DMS 273 treated with DMSO at 0.1 percent for 48 hours (cell line): Measurements from ENCODE around the gene APOL3.
"Not testable (repeated sequence)": the region's sequence is repeated elsewhere in the genome, so short reads cannot be mapped to it uniquely, and the experiment has no call there.

Experiments
- DNase-seq: peaks from one replicate; lab custom pipeline; 2025; lab: John Stamatoyannopoulos, UW

The APOL3 gene, protein sequence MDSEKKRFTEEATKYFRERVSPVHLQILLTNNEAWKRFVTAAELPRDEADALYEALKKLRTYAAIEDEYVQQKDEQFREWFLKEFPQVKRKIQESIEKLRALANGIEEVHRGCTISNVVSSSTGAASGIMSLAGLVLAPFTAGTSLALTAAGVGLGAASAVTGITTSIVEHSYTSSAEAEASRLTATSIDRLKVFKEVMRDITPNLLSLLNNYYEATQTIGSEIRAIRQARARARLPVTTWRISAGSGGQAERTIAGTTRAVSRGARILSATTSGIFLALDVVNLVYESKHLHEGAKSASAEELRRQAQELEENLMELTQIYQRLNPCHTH

DNA sequence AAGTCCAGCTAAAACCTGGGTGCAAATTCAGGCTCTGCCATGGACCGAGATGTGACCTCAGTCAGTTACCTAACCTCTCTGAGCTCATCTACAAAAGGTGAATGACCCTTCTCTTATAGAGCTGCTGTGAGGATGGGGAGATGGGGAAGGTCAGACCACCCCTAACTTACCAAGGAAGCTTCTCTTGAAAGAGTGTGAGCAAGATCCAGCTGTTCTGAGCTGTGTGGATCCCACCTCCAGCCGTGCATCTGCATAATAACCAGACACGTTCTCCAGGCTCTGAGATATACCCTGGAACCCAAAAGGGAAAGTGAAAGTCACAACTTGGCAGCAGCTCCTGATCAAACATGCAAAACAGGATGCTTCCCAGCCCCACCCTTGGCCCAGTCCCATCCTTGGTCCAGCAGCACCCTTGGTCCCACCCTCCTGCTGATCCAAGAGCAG, at the start of gene APOL3:
Gene APOL3, minus strand, starts transcription at position 257 of the 444 bp plus-strand sequence. CDS start 11,700 bp downstream, outside the sequence.
- no peak for DNase-seq

DNA sequence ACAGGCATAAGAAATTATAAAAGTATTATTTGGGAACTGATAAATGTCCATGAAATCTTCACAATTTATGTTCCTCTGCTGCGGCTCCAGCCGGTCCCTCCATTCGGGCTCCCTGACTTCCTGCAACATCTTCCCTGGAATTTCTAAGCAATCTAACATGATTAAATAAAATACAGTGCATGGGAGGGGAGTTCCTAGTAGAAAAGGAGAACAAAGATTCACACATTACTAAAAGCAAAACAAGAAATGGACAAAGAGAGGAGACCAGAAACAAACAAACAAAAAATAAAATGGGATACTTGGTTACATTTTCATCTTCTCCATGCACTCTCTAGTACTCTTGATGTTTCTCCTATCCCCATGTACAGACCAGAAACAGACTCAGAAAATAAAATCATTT, 49.7 kb upstream of the APOL3 start:
- DNase-seq: no peak

DNA sequence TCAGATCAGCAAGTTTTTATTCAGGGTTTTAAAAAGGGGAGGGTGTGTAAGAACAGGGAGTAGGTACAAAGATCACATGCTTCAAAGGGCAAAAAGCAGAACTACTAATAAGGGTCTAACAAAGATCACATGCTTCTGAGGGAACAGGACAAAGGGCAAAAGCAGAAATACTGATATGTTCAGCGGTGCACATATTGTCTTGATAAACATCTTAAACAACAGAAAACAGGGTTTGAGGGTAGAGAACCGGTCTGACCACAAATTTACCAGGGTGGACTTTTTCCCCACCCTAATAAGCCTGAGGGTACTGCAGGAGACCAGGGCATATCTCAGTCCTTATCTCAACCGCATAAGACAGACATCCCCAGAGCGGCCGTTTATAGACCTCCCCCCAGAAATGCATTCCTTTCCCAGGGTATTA, 48.9 kb upstream of the APOL3 start:
- not testable (repeated sequence) for DNase-seq

GRCh38 chr22:36208914-36209313, 48.4 kb upstream of the APOL3 start:
- DNase-seq: no peak

DNA sequence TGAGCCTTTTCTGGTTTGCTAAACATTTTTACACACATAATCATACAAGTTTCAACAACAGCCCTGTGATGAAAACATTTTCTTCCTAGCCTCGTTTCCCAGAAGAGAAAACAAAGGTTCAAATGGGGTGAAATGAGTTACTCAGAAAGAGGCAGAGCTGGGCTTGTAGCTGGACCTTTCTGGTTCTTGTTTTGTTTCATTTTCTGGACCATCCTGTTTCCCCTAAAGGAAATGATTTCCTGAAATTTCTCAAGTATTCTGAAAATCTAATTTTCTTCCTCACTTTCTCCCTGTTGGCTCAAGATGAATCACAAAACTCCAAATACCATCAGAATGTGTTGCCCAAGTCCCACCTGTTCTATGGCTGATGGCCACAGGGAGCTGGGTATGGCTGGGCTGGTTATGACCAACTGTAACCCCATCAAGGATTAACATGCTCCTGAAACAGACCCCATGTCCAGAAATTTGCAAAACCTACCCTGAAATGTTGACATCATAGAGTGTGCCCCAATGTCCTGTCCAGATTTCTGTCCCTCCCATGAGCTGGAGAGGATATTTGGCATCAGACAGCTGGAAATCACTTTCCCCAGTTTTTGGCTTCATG, 47.7 kb upstream of the APOL3 start:
- DNase-seq: no peak

DNA sequence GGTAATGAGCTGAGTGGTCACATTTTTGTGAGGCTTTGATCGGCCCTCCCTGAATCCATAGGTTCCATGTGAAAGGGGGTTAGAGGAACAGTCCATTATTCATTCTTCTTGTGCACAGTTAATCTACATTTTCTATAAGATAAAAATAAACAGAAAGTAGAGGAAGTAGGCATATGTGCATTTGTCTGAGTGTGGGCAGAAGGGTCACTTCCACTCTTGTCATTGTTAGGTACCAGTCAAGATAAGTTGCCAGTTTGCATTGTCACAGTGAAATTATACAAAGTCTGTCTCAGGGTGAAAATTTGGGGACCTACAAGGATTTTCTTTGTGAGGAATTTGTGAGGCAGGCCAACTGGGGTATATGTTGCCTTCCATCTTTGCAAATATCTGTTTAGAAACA, 45.7 kb upstream of the APOL3 start:
- no peak for DNase-seq

DNA sequence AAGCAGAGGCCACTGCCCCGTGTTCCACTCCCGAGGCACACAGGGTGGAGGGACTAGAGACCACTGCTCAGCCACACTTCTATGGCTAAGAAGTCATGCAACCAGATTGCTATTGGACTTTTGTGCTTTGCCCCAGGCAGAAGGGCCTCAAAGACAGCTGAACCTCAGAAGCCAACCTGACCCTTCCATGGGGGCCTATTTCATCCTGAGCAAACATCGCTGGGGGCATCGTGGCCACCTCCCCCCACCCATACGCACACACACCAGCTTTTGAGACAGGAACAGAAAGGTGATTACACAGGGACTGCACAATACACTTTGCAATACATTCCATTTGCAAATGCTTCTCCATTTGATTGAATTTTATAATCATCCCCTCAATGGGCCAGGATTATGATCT, 45.0 kb upstream of the APOL3 start:
- not testable (repeated sequence) for DNase-seq

GRCh38 chr22:36204632-36205015, 44.1 kb upstream of the APOL3 start:
- no peak for DNase-seq

- DNase-seq: no peak
These were observed 43.6 kb upstream of the APOL3 start for GRCh38 chr22:36204001-36204631.

- DNase-seq: not testable (repeated sequence)
These were observed 42.9 kb upstream of the APOL3 start for GRCh38 chr22:36203441-36203840.

DNA sequence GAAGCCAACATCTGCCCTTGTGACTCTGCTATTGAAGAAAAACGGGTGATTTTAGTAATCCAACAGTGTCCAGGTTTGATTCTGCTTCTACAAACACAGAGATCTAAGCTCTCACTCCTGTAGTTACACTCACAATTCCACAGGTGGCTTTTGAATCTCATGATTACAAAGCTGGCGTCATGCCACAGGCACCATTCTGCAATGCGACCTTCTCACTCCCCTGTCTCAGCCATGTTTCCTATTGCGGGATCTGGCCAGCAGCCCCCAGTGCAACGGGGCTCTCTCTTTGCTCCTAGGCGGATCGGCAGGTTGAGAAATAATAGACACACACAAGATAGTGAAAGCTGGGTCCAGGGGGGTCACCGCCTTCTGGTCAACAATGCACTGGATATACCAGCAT, 42.4 kb upstream of the APOL3 start:
- not testable (repeated sequence) for DNase-seq

GRCh38 chr22:36201630-36202319, 41.2 kb upstream of the APOL3 start, which contains the start of gene APOL4:
Gene APOL4 (minus strand): TSS chr22:36201809. CDS start chr22:36201734, 75 bp downstream.
- DNase-seq: no peak

GRCh38 chr22:36201025-36201424, 40.5 kb upstream of the APOL3 start:
- DNase-seq: not testable (repeated sequence)

DNA sequence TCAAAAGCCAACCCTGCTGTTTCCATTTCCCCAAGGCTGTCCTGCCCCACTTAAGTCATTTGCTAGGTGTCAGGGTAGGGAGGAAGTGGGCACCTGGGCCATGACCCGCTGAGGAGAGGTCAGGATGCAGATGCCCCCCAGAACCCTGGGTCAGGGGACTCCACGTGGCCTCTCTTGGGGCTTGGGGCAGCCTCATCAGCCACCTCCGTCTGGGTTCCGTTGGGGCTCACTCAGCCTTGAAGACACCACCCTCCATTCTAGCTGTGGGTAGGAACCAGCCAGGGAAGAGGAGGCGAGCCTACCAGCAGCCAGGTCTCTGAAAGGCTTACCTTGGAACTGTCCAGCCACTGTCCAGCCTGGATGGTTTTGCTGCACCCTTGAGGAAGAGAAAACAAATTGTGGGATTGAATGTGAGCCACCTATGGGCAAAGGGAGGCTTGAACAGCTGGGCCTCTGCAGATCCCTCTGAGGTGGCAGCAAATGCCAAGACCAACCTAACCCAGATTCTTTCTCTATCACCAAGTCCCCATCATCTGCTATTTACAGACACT, 38.5 kb upstream of the APOL3 start:
- DNase-seq: no peak

DNA sequence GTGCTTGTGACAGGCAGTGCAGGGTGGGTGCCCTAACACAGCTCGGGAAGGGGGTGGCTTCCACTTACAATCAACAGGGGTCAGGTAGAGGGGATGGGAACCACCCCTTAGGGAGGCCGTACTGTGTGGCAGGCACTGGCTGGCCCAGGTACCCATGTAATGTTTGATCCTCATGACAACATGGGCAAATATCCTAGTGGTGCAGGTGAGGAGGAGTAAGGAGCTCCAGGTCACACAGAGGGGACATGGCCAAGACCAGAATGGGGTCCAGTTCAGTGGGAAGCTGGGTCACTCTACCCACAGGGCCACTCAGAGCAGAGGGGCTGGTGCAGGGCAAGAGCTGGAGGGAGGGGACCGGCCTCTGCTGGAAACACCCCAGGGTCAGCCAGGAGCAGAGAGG, 38.0 kb upstream of the APOL3 start:
- DNase-seq: no peak

DNA sequence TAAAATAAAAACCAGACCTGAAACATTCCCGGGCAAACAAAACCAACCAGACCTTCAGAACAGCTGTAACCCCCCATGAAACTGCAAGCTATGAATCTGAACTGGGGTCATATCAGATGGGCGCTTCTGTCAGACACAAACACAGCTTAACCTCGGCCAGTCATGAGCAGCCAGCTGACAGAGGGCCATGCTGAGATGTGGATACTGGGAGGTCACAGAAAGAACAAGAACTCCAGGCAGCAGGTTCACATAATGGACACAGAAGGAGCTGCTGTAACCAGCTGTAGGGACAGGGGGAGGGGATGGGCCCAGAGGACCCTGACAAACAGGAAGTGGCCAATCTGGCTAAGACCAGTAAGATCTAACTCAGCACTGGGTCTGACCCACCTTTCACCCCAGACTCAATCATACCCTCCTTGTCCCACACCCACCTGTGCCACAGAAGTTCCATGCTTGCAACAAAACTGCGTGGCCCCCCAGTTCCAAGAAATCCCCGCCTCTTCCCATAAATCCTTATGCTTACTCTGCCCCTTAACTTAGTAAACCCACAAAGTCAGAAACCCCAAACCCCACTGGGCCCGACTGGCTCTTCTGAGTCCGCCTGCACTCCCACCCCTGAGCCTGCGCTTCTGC, 37.1 kb upstream of the APOL3 start:
- no peak for DNase-seq

GRCh38 chr22:36197065-36197440, 36.5 kb upstream of the APOL3 start:
- DNase-seq: no peak

DNA sequence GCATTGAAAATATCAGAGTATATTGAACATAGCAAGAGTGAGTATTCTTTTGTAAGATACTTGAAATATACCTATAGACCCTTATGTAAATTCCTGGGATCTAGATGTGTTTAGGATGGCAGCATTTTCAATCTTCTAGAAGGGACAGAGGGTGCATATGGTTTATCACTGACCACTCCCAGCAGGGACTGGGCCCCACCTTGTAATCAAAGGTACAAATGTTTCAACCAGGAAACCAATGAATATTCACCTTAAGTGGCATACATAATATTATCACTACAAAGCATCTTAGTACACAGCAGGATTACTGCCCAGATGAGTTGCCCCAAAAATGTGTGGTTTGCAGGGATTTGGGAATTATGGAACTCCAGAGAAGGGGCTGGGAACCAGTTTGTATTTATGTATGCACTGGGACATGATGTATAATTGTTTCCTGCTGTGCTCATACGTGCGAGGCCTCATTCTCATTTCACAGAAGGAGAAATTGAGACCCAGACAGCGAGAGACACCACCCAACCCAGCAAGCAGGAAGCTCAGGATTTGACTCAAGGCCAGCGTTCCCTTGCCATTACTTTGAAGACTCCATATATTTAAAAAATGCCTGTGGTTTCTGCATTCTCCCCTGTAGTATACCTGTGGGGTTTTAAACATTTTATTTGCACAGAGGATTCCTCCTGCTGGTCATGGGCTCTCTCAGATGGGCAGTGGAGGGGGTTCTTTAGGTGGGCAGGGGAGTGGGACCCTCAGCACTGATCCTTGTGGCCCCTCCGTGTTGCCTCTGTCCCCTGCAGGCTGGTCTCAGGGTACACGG, 35.9 kb upstream of the APOL3 start:
- DNase-seq: no peak

DNA sequence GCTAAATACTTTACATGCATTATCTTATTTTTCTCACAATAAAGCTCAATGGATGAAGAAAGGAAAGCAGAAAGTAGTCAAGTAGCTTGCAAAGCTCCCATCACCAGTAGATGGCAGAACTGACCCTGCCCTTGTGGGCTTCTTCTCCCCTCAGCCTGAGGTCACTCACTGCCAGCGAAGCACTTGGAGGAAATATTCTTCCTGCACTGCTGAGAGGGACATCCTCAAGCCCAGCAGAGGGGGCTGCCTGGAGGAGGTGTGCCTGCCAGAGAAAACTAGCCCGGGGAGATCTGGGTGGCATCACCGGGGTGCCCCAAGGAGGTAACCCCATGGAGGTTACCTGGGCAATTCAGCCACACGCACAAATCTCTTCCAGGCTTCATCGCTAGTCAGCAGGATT, 34.4 kb upstream of the APOL3 start:
- DNase-seq: no peak

DNA sequence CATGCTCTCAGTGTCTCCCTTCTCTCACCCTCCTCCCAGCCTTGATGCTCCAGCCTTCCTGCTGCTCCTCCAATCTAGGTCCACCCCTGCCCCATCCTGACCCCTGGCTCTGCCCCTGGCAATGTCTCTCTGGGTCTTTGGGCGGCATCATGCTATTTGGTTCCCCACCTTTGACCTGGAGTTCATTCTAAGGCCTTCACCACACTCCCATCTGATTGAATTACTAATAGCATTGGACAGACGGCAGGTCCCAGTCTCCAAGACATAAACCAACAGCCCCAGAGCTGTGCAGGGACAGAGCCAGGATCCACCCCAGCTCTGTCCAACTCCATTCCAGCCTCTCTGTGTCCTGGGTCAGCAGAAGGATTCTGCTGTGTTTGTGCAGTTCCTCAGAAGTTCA, 33.8 kb upstream of the APOL3 start:
- DNase-seq: no peak

DNA sequence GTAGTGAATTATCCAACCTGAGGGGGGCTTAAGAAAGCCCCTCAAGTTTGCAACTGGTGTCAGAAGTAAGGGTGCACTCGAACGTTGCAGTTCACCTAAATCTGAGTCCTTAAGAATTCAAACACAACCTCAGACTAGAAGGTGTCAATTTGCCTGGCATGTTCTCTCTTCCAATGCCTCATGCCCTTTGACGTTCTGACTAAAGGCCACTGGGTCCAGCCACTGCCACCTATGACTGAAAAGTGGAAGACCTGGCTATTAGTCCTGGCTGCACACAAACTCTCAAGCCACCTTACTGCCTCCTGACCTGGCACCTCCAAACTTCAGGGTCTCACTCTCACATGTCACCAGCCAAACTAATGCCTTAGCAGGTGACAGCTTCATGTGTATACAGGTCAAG, 33.0 kb upstream of the APOL3 start:
- no peak for DNase-seq
